GM10847 (cell line): Measurements from ENCODE around the gene ASCC3.
A peak's percentile ranks its signal among the peaks of the same experiment; 100 is the strongest.

ENCODE experiments used
- POLR2A ChIP-seq: IDR thresholded peaks from 2 replicates; pipeline ENCODE4 v1.6.1; 2011; ENCODE audit not compliant: insufficient read length; ENCODE audit errors: extremely low read depth

The ASCC3 gene

GRCh38 chr6:100880853-100881706, at the start of gene ASCC3:
TSS of gene ASCC3 (minus strand) at chr6:100881329. CDS start at chr6:100867997, 13,332 bp downstream.
- TF ChIP-seq POLR2A: peak; percentile 91

GRCh38 chr6:100925749-100926148, 44.6 kb upstream of the ASCC3 start:
- TF ChIP-seq POLR2A: no peak

GRCh38 chr6:100924534-100925227, 43.6 kb upstream of the ASCC3 start:
- TF ChIP-seq POLR2A: no peak

- no peak for TF ChIP-seq POLR2A
These were observed 42.5 kb upstream of the ASCC3 start for GRCh38 chr6:100923481-100924165.

- TF ChIP-seq POLR2A: no peak
These were observed 39.0 kb upstream of the ASCC3 start for GRCh38 chr6:100920028-100920605.

- no peak for TF ChIP-seq POLR2A
These were observed 37.0 kb upstream of the ASCC3 start for GRCh38 chr6:100918152-100918551.

GRCh38 chr6:100915876-100916275, 34.7 kb upstream of the ASCC3 start:
- no peak for TF ChIP-seq POLR2A

- TF ChIP-seq POLR2A: no peak
These were observed 32.5 kb upstream of the ASCC3 start for GRCh38 chr6:100913400-100914276.

- no peak for TF ChIP-seq POLR2A
These were observed 25.2 kb upstream of the ASCC3 start for GRCh38 chr6:100906325-100906724.

GRCh38 chr6:100905067-100905466, 23.9 kb upstream of the ASCC3 start:
- no peak for TF ChIP-seq POLR2A

GRCh38 chr6:100904316-100904715, 23.2 kb upstream of the ASCC3 start:
- no peak for TF ChIP-seq POLR2A

GRCh38 chr6:100901582-100901981, 20.5 kb upstream of the ASCC3 start:
- TF ChIP-seq POLR2A: no peak

GRCh38 chr6:100899202-100899601, 18.1 kb upstream of the ASCC3 start:
- TF ChIP-seq POLR2A: no peak

- TF ChIP-seq POLR2A: no peak
These were observed 16.5 kb upstream of the ASCC3 start for GRCh38 chr6:100897671-100898070.
